NCI-H1092 treated with DMSO at 0.1 percent for 48 hours (cell line): ENCODE measurements around the gene EXPH5.
A peak's percentile ranks its signal among the peaks of the same experiment; 100 is the strongest.

ENCODE experiments used
- DNase-seq: peaks from one replicate; lab custom pipeline; 2025; lab: John Stamatoyannopoulos, UW

Gene EXPH5

GRCh38 chr11:108562746-108563581, 30.6 kb downstream of the EXPH5 start:
- DNase-seq: no peak

GRCh38 chr11:108561535-108561991, 32.0 kb downstream of the EXPH5 start:
- DNase-seq: no peak

GRCh38 chr11:108559904-108560303, 33.7 kb downstream of the EXPH5 start:
- no peak for DNase-seq

GRCh38 chr11:108559340-108559739, 34.2 kb downstream of the EXPH5 start:
- DNase-seq: no peak

- DNase-seq: no peak
Observed at GRCh38 chr11:108558222-108558621, 35.3 kb downstream of the EXPH5 start.

- no peak for DNase-seq
Observed at GRCh38 chr11:108556019-108556418, 37.5 kb downstream of the EXPH5 start.

GRCh38 chr11:108551651-108552462, 41.7 kb downstream of the EXPH5 start:
- no peak for DNase-seq

GRCh38 chr11:108549319-108549885, 44.2 kb downstream of the EXPH5 start:
- DNase-seq: no peak

- DNase-seq: no peak
Observed at GRCh38 chr11:108545909-108546501, 47.6 kb downstream of the EXPH5 start.

- no peak for DNase-seq
Observed at GRCh38 chr11:108543316-108543964, 50.1 kb downstream of the EXPH5 start.

- no peak for DNase-seq
Observed at GRCh38 chr11:108541531-108541930, 52.0 kb downstream of the EXPH5 start.

- no peak for DNase-seq
Observed at GRCh38 chr11:108538502-108538901, 55.1 kb downstream of the EXPH5 start.

- DNase-seq: peak; percentile 12
Observed at GRCh38 chr11:108538022-108538424, 55.5 kb downstream of the EXPH5 start.

- DNase-seq: no peak
Observed at GRCh38 chr11:108536783-108537182, 56.8 kb downstream of the EXPH5 start.

GRCh38 chr11:108535384-108535955, 58.1 kb downstream of the EXPH5 start:
- no peak for DNase-seq

GRCh38 chr11:108534274-108534882, 59.2 kb downstream of the EXPH5 start:
- no peak for DNase-seq

- DNase-seq: no peak
Observed at GRCh38 chr11:108530426-108530825, 63.1 kb downstream of the EXPH5 start.

GRCh38 chr11:108527382-108527781, 66.2 kb downstream of the EXPH5 start:
- DNase-seq: no peak

- no peak for DNase-seq
Observed at GRCh38 chr11:108525161-108525560, 68.4 kb downstream of the EXPH5 start.

GRCh38 chr11:108524422-108524821, 69.1 kb downstream of the EXPH5 start:
- no peak for DNase-seq

- DNase-seq: no peak
Observed at GRCh38 chr11:108522318-108522717, 71.2 kb downstream of the EXPH5 start.
